ENCODE data around the gene CBL.

Gene CBL

DNA sequence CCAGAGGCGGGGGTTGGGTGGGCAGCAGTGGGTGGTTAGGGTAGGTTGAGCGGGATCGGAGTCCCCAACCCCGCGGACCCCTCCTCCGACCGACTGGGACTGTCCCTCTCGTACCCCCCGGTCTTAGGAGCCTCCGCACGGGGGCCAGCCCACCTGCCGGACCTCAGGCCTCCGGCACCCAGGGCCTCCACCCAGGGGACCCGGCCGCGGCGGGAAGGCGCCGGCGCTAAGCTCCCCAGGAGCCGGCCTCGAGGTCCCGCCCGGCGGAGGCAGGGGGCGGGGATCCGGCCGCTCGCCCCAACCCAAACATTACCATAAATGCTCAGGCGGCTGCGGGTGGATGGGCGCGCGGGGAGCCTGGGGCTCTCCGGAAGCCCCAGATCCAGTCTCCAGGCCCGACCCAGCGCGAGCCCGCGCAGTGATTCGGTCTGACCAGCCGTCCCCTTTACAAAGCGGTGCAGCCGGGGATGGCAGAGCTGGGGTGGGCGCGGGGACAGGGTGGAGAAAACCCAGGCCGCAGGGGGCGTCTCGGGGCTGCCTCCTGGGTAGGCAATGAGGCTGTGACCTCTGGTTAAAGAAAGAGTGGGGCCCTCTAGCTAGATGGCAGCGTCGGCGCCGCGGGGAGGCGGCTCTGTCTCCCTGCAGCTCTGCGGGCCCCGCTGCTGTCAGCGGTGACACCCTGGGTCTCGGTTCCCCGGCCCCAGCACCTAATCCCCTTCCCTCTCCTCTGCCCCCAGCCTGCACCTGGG, 114.8 kb downstream of the CBL start:
- DNase-seq (ENCODE audit: insufficient read length, low spot score) (no peak), FAIRE-seq (no peak)

DNA sequence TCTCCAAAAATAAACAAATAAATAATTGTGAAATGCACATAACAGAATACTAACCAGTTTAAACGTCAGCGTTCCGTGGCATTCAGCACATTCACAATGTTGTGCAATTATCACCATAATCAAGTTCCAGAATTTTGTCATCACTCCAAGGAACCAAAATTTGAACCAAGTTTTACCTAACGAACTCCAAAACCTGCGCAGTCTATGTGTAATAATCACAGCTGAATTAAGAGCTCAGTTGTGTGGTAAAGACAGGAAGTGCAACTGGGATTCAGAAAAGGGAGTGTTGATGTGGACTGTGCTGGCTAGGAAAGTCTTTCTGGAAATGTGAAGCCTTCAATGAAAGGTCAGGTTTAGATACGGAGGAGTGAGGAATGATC, 116.2 kb downstream of the CBL start:
- FAIRE-seq, result no peak
- no peak for DNase-seq (ENCODE audit: insufficient read length, low spot score)

DNA sequence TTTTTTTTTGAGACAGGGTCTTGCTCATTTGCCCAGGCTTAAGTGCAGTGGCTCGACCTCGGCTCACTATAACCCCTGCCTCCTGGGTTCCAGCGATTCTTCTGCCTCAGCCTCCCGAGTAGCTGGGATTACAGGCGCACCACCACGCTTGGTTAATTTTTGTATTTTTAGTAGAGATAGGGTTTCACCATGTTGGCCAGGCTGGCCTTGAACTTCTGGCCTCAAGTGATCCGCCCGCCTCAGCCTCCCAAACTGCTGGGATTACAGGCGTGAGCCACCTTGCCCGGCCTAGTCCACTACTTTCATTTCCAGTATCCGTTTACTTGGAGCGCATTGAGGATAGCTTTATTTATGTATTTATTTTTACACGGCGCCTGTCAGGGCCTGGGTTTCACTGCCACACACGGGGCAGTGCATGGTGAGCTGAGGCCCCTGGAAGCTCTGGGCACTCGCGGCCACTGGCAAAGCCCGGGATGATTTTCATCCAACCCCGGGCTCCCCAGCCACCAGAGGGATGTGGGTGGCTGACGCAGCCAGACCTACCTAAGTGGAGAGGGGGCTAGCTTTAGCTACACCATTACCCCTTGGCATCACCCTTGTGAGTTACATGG, 116.9 kb downstream of the CBL start:
- DNase-seq (ENCODE audit: insufficient read length, low spot score), result no peak
- no peak for FAIRE-seq

DNA sequence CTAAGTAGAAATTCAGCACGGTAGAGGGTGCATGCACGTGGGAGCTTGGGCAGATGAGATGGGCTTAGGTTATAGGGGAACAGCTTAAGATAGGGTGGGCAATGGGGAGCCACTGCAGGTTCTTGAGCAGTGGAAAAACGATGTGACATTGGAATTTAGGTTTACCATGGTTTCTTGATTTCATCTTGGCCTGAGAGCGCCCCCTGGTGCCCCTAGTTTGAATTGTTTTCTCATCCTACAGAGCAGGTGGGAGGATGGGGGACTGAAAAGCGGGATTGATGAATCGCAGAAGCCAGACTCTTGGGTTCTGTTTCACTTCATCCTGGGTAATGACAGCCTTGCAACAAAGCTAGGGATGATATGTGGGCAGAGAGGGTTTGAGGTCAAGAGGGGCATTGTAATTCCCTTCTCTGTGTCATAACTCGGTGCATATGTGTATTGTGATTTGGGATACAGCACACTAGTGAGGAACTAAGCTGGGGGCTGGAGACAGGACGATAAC, 117.4 kb downstream of the CBL start:
- DNase-seq (ENCODE audit: insufficient read length, low spot score) (peak; percentile 59), FAIRE-seq (no peak)

DNA sequence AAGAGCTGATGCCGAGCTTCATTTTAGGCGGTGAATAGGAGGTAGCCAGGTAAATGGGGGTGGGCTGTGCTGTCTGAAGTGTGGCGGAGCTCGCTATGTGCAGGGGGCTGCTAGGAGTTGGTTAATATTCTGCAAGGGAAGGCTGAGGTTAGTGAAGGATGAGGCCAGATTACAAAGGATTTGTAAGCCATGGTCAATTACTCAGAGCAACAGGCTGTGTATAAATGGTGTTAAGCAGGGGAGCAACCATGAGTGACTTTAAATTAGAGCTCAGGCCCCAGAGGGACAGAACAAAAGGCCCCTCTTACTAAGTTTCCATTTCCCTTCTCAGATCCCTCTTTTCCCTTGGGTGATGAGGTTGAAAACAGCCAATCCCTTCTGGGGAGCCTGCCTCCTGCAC, 118.0 kb downstream of the CBL start:
- DNase-seq (ENCODE audit: insufficient read length, low spot score), result no peak
- no peak for FAIRE-seq

DNA sequence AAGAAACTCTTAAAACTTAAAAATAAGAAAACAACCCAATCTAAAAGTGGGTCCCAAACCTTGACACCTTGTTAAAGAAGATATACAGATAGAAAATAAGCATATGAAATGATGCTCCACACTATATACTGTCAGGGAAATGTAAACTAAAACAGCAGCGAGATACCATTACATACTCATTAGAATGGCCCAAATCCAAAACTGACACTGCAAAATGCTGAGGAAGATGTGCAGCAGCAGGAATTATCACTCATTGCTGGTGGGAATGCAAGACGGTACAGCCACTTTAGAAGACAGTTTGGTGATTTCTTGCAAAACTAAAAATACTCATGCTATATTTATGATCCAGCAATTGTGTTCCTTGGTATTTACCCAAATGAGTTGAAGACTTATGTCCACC, 123.2 kb downstream of the CBL start:
- FAIRE-seq (no peak), DNase-seq (ENCODE audit: insufficient read length, low spot score) (no peak)

DNA sequence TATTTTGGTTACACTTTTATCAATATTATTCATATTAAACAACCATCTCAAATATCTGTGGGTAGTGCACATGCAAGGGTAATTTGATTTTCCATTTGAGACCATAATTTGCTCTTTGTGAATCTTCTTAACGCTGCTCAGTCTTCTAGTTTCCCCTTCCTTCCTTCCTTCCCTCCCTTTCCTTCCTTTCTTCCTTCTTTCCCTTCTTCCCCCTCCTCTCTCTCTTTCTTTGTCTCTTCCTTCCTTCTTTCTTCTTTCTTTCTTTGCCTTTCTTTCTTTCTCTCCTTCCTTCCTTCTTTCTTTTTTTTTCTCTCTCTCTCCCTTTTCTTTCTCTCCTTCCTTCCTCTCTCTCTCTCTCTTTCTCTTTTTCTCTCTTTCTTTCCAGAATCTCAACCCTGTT, 124.1 kb downstream of the CBL start:
- FAIRE-seq (no peak), DNase-seq (ENCODE audit: insufficient read length, low spot score) (no peak)

DNA sequence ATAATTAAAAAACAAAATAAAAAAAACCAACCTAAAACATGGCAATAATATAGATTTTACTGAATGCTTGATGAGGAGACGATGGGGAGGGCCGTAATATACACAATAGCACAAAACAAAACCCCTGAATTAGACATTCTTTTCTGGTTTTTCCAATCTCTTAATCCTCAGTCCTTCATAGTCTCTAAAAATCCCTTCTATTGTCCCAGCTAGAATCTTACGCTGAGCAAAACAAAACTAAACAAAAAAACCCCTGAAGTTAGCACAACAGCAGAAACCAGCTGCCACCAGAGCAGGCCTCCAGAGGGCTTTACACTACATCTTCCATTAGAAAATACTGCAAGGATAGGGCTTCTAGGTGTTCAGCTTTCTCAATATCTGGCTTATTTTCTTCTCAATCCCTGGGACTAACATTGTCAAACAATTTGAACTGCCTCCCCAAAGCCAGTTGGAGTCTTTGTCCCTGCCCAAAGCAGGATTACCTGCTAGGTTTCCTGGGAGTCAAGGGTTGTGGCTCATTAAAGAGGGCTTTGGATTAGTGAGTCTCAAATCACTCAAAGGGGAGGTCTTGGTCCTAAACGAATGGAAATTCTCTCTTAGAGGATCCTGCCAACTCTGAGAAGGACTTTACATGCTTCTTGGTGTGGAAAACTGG, 126.1 kb downstream of the CBL start:
- no peak for FAIRE-seq
- no peak for DNase-seq (ENCODE audit: insufficient read length, low spot score)

DNA sequence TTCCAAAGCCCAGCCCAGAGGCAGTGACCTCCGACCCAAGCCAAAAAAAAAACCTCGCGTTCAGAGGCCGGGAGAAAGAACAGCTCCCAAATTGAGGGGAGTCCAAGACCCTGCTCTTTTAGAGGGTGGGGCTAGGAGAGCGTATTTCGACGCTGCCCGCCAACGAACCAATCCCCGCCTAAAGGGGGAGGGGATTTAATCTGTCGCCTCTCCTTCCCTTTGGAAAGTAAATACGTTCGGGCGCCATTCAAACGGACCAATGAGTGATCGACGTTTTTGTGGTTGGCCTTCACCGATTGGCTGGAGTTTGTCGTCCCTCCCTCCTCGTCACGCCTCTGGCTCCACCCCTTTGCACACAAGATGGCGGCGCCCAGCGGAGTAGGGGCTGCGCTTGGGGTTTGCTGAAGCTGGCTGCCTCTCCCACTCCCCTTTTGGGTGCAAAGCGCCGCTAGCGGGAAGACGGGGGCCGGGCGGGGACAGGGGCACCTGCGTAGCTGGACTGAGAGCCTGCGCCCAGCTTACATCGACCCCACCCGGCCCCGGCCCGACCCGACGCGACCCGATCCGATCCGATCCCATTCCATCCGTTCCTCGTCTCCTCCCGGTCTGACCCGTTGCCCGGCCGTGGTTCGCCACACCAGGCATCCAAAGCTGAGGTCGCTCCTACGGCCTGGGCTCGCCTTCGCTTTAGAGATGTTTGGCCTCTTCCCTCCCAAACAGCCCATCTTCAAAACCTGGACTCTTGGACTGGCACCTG, 128.2 kb downstream of the CBL start, which contains the start of gene RNF26:
RNF26 (plus strand) TSS at position 354 of the 757 bp plus-strand sequence. CDS start 596 bp downstream, outside the sequence.
- DNase-seq (ENCODE audit: insufficient read length, low spot score), result peak; percentile 97
- FAIRE-seq, result peak; percentile 99

DNA sequence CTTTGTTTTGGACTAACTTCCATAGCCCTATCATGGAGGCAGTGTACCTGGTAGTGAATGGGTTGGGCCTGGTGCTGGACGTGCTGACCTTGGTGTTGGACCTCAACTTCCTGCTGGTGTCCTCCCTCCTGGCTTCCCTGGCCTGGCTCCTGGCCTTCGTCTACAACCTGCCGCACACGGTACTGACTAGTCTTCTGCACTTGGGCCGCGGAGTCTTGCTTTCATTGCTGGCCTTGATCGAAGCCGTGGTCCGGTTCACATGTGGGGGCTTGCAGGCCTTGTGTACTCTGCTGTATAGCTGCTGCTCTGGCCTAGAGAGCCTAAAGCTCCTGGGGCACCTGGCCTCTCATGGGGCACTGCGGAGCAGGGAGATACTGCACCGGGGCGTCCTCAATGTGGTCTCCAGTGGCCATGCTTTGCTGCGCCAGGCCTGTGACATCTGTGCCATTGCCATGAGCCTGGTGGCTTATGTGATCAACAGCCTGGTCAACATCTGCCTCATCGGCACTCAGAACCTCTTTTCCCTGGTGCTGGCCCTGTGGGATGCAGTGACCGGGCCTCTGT, 129.0 kb downstream of the CBL start:
- DNase-seq (ENCODE audit: insufficient read length, low spot score) (no peak), FAIRE-seq (peak; percentile 16)

DNA sequence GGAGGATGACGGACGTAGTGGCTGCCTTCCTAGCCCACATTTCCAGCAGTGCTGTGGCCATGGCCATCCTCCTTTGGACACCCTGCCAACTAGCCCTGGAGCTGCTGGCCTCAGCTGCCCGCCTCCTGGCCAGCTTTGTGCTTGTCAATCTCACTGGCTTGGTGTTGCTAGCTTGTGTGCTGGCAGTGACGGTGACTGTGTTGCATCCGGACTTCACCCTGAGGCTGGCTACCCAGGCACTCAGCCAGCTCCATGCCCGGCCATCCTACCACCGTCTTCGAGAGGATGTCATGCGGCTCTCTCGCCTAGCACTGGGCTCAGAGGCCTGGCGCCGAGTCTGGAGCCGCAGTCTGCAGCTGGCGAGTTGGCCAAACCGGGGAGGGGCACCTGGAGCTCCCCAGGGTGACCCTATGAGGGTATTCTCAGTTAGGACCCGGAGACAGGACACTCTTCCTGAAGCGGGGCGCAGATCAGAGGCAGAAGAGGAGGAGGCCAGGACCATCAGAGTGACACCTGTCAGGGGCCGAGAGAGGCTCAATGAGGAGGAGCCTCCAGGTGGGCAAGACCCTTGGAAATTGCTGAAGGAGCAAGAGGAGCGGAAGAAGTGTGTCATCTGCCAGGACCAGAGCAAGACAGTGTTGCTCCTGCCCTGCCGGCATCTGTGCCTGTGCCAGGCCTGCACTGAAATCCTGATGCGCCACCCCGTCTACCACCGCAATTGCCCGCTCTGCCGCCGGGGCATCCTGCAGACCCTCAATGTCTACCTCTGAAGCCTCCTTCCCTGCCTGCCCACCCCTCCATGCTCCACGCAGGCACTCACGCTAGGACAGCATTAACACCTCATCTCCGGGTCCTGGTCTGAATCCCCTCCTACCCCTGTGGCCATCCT, 129.8 kb downstream of the CBL start:
- DNase-seq (ENCODE audit: insufficient read length, low spot score) (no peak), FAIRE-seq (peak; percentile 49)

DNA sequence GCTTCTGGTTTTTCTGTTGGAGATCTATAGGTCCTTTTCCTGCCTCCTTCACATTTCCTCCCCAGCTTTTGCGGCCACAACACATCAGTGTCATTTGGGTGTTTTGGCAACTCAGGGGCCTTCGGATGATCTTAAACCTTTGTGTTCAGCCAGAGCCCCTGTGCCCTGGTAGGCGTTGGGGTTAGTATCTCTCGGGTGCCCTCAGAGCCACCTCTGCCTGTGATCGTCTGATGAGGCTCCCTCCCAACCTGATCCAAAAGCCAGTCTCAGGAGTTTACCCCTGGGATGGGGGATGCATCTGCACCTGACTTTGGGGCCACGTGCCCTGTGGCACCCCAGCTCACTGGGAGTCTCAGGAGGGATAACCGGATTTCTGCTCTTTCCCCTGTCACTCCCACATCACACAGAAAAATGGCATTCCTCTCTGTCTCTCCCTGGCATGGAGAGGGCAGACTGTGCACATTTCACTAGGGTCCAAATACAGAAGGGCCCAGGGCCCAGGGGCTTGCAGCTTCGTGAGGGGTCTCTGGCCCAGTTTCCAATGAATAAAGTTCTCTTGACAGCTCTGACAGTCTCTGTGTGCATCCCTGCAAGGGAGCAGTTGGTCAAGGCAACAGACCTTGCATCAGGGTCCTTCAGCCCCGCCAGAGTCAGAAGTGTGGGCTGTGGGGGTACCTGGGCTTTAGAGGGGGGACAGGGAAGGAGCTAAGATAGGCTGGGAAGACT, 130.8 kb downstream of the CBL start:
- DNase-seq (ENCODE audit: insufficient read length, low spot score), result no peak
- FAIRE-seq, result no peak

DNA sequence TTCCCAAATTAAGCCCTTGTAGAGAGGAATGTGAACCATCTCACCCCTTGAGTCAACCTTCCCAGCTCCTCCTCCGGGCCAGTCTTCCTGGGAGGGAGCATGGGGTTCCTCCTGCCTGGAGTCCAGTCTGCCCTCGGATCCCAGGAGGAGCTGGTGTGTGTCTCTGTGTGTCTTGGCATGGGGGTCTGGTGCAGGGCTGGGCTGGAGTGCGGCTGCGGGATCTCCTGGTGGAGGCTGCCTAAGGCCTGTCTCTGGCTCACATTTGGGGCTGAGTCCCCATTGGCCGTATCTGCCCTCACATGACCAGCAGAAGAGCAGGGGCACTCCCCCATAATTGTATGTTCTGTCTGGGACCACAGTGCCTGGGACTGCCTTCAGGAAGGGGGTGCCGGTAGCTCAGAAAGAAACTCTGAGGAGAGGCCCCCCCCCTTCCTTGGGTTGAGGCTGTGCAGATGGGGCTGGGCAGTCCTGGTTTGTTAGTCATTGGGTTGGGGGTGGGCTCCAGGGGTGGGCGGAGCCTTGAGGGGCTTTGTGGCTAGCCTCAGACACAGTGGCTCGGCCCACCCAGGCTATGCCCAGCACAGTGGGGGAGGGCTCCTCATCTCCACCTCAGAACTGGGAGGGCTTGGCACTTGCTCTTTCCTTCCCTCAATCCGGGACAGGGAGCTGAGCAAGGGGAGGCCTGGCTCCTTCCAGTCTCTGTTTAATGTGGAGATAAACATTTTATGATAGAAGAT, 131.6 kb downstream of the CBL start:
- FAIRE-seq (peak; percentile 57), DNase-seq (ENCODE audit: insufficient read length, low spot score) (peak; percentile 69)

DNA sequence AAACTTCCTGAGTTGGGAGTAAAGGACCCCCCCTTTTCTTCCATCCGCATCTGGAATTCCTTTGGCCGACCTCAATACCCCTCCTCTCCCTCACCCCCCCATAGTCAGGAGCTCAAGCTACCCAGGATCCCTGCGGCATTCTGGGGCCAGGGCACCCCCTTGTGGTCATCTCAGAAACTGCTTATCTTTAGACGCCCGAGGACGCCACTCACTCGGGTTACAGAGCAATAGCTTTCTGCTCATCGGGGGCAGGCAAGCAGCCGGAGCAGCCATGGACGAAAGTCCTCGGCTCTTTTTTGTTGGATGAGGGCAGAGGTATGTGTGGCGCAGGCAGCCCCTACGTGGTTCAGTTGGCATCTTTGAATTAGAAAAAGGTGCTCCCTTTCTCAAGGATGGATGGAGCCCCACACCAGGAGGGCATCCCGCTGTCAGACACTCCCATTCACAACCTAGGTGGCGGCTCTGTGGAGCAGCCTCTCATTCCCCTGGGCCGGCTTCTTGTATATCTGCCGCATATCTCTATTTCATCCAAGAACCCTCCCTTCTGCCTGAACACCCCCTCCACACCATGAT, 132.3 kb downstream of the CBL start:
- DNase-seq (ENCODE audit: insufficient read length, low spot score), result peak; percentile 90

DNA sequence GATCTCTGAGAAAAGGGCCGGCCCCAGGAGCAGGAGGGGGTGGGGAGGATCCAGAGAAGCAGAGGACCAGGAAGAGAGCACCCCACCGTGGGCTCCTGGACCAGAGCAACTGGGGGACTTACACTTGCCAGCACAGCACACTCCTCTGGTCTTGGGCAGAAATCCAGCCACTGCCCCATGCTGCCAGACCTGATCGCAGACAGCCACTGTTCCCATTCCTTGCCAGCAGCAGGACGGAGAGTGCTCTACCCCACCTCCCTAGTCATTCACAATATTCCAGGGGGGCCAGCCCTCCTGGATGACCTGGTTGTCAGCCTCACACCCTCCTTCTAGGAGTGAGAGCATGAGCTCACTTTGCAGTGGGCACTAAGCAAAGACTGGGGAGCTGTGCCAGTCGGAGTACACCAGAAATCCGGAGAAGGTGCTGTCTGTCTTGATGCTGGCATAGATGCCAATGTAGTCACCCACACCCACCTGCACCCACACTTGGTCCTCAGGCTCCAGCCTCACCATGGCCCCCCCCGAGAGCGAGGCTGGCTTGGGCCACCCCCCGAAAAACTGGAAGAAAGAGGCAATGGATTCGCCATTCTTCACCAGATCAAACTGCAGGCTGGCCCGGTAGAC, 132.9 kb downstream of the CBL start:
- no peak for DNase-seq (ENCODE audit: insufficient read length, low spot score)
- FAIRE-seq, result peak; percentile 36

More for the DNA sequence above, 132.3 kb downstream of the CBL start:
- FAIRE-seq, result no peak

DNA sequence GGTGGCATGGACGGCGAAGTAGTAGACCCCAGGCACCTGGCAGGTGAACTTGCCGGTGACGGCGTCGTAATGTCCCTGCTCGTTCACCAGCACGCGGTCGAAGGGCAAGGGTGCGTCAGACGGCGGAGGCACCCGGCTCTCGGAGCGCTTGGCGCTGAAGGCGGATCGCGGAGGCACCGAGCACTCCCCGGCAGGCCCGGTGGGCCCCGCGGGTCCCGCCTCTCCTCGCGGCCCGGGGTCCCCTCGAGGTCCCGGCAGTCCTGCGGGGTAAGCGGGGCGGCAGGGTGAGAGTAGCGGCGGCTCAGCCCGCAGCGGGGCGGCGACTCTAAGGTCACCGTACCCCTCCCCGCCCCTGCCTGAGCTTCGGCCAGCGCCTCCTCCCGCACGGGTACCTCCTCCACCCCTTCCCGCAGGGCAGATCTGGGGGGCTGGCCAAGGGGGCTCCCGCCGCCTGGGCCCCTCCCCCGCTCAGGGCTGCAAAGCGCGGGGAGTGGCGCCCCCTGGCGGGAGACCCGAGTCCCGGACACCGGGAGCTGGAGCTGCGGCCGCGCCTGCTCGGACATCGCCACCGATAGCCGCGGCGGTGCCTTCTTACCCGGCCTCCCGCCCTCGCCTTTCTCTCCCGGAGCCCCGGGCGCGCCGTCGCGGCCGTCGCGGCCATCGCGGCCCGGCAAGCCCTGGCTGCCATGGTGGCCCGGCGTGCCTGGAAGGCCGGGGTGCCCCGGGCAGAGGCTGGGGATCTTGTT, 133.6 kb downstream of the CBL start:
- peak; percentile 61 for DNase-seq (ENCODE audit: insufficient read length, low spot score)
- FAIRE-seq, result peak; percentile 48
